ENCODE data around the gene SECTM1.
"Not testable (repeated sequence)": the region's sequence is repeated elsewhere in the genome, so short reads cannot be mapped to it uniquely, and the experiment has no call there.

SECTM1 gene

GRCh38 chr17:82333279-82334171 lies at the start of gene SECTM1:
Gene SECTM1 (minus strand): TSS chr17:82333766. CDS start chr17:82327240, 6,526 bp downstream.
- H3K4me3 ChIP-seq (replicated peaks in 1 of 2; ENCODE audit: low read depth in 2 of 2, low read length in 2 of 2), result peak within 1 kb of the TSS; percentile 56 to 57
- no peak for TF ChIP-seq CTCF (IDR thresholded peaks at IDR 0.05; ENCODE audit: low read depth, low read length)
- peak; percentile 38 to 41 for DNase-seq (ENCODE audit: low read depth in 2 of 2)

- DNase-seq (ENCODE audit: low read depth in 2 of 2), result no peak
- no peak for TF ChIP-seq CTCF (IDR thresholded peaks at IDR 0.05; ENCODE audit: low read depth, low read length)
- no peak overlapping the region for H3K4me3 ChIP-seq (replicated peaks in 1 of 2; ENCODE audit: low read depth in 2 of 2, low read length in 2 of 2)
These were observed 49.3 kb upstream of the SECTM1 start for GRCh38 chr17:82382933-82383255.

GRCh38 chr17:82382220-82382932 lies 48.8 kb upstream of the SECTM1 start:
- not testable (repeated sequence) for H3K4me3 ChIP-seq (replicated peaks in 1 of 2; ENCODE audit: low read depth in 2 of 2, low read length in 2 of 2); DNase-seq (ENCODE audit: low read depth in 2 of 2)

GRCh38 chr17:82381703-82382009 lies 48.1 kb upstream of the SECTM1 start:
- not testable (repeated sequence) for DNase-seq (ENCODE audit: low read depth in 2 of 2); H3K4me3 ChIP-seq (replicated peaks in 1 of 2; ENCODE audit: low read depth in 2 of 2, low read length in 2 of 2)

GRCh38 chr17:82380860-82381702 lies 47.5 kb upstream of the SECTM1 start:
- DNase-seq (ENCODE audit: low read depth in 2 of 2), result no peak
- H3K4me3 ChIP-seq (replicated peaks in 1 of 2; ENCODE audit: low read depth in 2 of 2, low read length in 2 of 2), result no peak overlapping the region
- no peak for TF ChIP-seq CTCF (IDR thresholded peaks at IDR 0.05; ENCODE audit: low read depth, low read length)

GRCh38 chr17:82378741-82379021 lies 45.1 kb upstream of the SECTM1 start:
- no peak overlapping the region for H3K4me3 ChIP-seq (replicated peaks in 1 of 2; ENCODE audit: low read depth in 2 of 2, low read length in 2 of 2)
- DNase-seq (ENCODE audit: low read depth in 2 of 2), result no peak
- no peak for TF ChIP-seq CTCF (IDR thresholded peaks at IDR 0.05; ENCODE audit: low read depth, low read length)

- no peak for TF ChIP-seq CTCF (IDR thresholded peaks at IDR 0.05; ENCODE audit: low read depth, low read length)
- DNase-seq (ENCODE audit: low read depth in 2 of 2), result no peak
- H3K4me3 ChIP-seq (replicated peaks in 1 of 2; ENCODE audit: low read depth in 2 of 2, low read length in 2 of 2), result no peak overlapping the region
These were observed 44.6 kb upstream of the SECTM1 start for GRCh38 chr17:82377924-82378740.

- DNase-seq (ENCODE audit: low read depth in 2 of 2); H3K4me3 ChIP-seq (replicated peaks in 1 of 2; ENCODE audit: low read depth in 2 of 2, low read length in 2 of 2): not testable (repeated sequence)
These were observed 43.7 kb upstream of the SECTM1 start for GRCh38 chr17:82377294-82377693.
